Keratinocyte (primary cell): Measurements from ENCODE around the gene ZNF804B. TPM values are rescaled to one million over a fixed set of nuclear protein-coding genes. Genes with fewer than 3 reads are reported as not detected.

Experiments used
- DNase-seq: peaks from one replicate; pipeline ENCODE4 v3.0.0-alpha.2; 2011; ENCODE audit warnings: low read depth, missing footprints, low spot score
- FAIRE-seq: peaks from 2 replicates; lab custom pipeline; 2011; peaks lifted over from hg19 to GRCh38; lab: Jason Lieb, UNC
- H2AFZ ChIP-seq: 2 replicates; pipeline ENCODE4 v1.6.0; 2012; ENCODE audit warnings: low read length, control low read depth, inconsistent platforms; ENCODE audit not compliant: control insufficient read depth
- H3K27ac ChIP-seq: 2 replicates; pipeline ENCODE4 v1.5.1; 2011; ENCODE audit warnings: low read length; ENCODE audit not compliant: control insufficient read depth, insufficient read depth
- H3K27me3 ChIP-seq: 3 replicates; pipeline ENCODE4 v1.6.0; 2011; ENCODE audit warnings: low read length; ENCODE audit not compliant: control insufficient read depth, insufficient read depth; ENCODE audit errors: extremely low read depth
- H3K36me3 ChIP-seq, 2 experiments: 2 replicates in 1 of 2; 3 replicates in 1 of 2; pipeline ENCODE4 v1.5.1; 2011; ENCODE audit warnings: low read length in 2 of 2, mild to moderate bottlenecking in 1 of 2; ENCODE audit not compliant: control insufficient read depth in 2 of 2, insufficient read depth in 2 of 2; ENCODE audit errors: extremely low read depth in 1 of 2
- H3K4me1 ChIP-seq: 3 replicates; pipeline ENCODE4 v1.5.1; 2011; ENCODE audit warnings: low read length; ENCODE audit not compliant: control insufficient read depth, insufficient read depth; ENCODE audit errors: extremely low read depth
- H3K4me2 ChIP-seq: 3 replicates; pipeline ENCODE4 v1.6.0; 2011; ENCODE audit warnings: low read depth, low read length; ENCODE audit not compliant: control insufficient read depth, insufficient read depth; ENCODE audit errors: extremely low read depth
- H3K4me3 ChIP-seq, 3 experiments: fragments of 200-600 bp in 1 of 3; sonication (generic) in 1 of 3; 2 replicates in 2 of 3; 3 replicates in 1 of 3; pipeline ENCODE4 v1.5.1; 2011 to 2016; ENCODE audit warnings: low read length in 3 of 3, mild to moderate bottlenecking in 3 of 3, control low read depth in 2 of 3, inconsistent platforms in 1 of 3, low read depth in 1 of 3, mixed read lengths in 1 of 3, mixed run types in 1 of 3, moderate library complexity in 1 of 3; ENCODE audit not compliant: control insufficient read depth in 2 of 3, insufficient read depth in 2 of 3; ENCODE audit errors: extremely low read depth in 1 of 3
- H3K79me2 ChIP-seq: 2 replicates; pipeline ENCODE4 v1.6.0; 2012; ENCODE audit warnings: low read length; ENCODE audit not compliant: control insufficient read depth, insufficient read depth
- H3K9ac ChIP-seq: 3 replicates; pipeline ENCODE4 v1.6.0; 2011; ENCODE audit warnings: low read length; ENCODE audit not compliant: control insufficient read depth, insufficient read depth; ENCODE audit errors: extremely low read depth
- H3K9me1 ChIP-seq: 3 replicates; pipeline ENCODE4 v1.6.0; 2011; ENCODE audit warnings: low read length; ENCODE audit not compliant: control insufficient read depth, insufficient read depth; ENCODE audit errors: extremely low read depth
- H3K9me3 ChIP-seq: 2 replicates; pipeline ENCODE4 v1.5.1; 2012; ENCODE audit warnings: low read depth, low read length; ENCODE audit not compliant: control insufficient read depth
- H4K20me1 ChIP-seq: 3 replicates; pipeline ENCODE4 v1.6.0; 2011; ENCODE audit warnings: low read length; ENCODE audit not compliant: control insufficient read depth, insufficient read depth; ENCODE audit errors: extremely low read depth
- EZH2 ChIP-seq: IDR thresholded peaks from one replicate; pipeline ENCODE4 v1.6.1; 2012; ENCODE audit warnings: inconsistent platforms, mild to moderate bottlenecking, low read length, moderate library complexity
- dilution Hi-C: fragments of 300-500 bp; cut with MboI; formaldehyde crosslinking; loops from one replicate; pipeline ENCODE4 v1.7.0; 2020; ENCODE audit warnings: low sequenced_read_pairs; ENCODE audit not compliant: extremely low pct_ligation_motif_present
- polyA plus RNA-seq, 5 experiments: library from polyadenylated mRNA; depleted of rRNA in 3 of 5; stranded (reverse) in 3 of 5; stranded (forward) in 1 of 5; unstranded in 1 of 5; fragments of >200 nt; gene quantifications; 1 replicate in 1 of 5; 2 replicates in 3 of 5; 3 replicates in 1 of 5; pipeline versions ENCODE4 v1.2.1 to v1.2.3, GENCODE V29; 2011 to 2012; ENCODE audit warnings: missing spikeins in 2 of 5, low read depth in 1 of 5, low replicate concordance in 1 of 5
- TF ChIP-seq, protein P1 (sequence below), 3 experiments: IDR thresholded peaks in 1 of 3; conservative IDR thresholded peaks in 1 of 3; optimal IDR thresholded peaks in 1 of 3; 2 replicates in 2 of 3; 3 replicates in 1 of 3; pipeline versions ENCODE3 to v1.5.1; 2011; ENCODE audit warnings: low read length in 3 of 3, mild to moderate bottlenecking in 3 of 3, moderate library complexity in 2 of 3, control low read depth in 1 of 3, inconsistent platforms in 1 of 3; ENCODE audit not compliant: insufficient read depth in 2 of 3; ENCODE audit errors: extremely low read depth in 1 of 3

Gene ZNF804B
- polyA plus RNA-seq, 1 donor (not counting 4 experiments of a cell fraction or from before 2014, with no cell fraction given), result not detected

DNA sequence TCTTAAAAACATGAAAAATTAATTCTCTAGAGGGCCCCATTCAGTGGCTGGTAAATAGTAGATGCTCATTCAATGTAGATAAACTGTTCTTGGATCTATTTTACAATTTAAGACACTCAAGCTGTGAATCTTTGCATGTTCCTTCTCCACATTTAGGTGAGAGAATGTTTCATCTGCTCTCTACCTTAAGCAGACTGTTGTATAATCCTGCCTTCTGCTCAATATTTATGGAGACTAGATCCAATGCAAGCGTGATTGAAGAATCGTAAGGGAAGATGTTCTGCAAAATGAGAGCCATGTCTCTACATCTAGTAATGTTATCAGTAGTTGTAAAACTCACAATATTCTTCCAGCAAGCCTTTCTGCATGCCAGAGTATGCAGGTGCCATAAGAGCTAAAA, 151.0 kb downstream of the ZNF804B start:
- Histone ChIP-seq H3K36me3 (no peaks in the 10 kb centered on the region), H4K20me1 (no peaks in the 10 kb centered on the region), H3K4me1 (no peaks in the 10 kb centered on the region), H3K9me1 (no peaks in the 10 kb centered on the region), H3K79me2 (no peaks in the 10 kb centered on the region), H3K27ac (no peak overlapping the region), H3K9ac (no peak overlapping the region), H3K9me3 (no peaks in the 10 kb centered on the region), H3K27me3 (no peaks in the 10 kb centered on the region), H3K4me2 (no peak overlapping the region), H2AFZ (no peak overlapping the region), H3K4me3 (no peak overlapping the region)
- no peak for DNase-seq
- no peak for FAIRE-seq
- dilution Hi-C loops, result no loop called here
- TF ChIP-seq, protein P1, sequence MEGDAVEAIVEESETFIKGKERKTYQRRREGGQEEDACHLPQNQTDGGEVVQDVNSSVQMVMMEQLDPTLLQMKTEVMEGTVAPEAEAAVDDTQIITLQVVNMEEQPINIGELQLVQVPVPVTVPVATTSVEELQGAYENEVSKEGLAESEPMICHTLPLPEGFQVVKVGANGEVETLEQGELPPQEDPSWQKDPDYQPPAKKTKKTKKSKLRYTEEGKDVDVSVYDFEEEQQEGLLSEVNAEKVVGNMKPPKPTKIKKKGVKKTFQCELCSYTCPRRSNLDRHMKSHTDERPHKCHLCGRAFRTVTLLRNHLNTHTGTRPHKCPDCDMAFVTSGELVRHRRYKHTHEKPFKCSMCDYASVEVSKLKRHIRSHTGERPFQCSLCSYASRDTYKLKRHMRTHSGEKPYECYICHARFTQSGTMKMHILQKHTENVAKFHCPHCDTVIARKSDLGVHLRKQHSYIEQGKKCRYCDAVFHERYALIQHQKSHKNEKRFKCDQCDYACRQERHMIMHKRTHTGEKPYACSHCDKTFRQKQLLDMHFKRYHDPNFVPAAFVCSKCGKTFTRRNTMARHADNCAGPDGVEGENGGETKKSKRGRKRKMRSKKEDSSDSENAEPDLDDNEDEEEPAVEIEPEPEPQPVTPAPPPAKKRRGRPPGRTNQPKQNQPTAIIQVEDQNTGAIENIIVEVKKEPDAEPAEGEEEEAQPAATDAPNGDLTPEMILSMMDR (optimal IDR thresholded peaks at IDR 0.05 in 1 of 3, IDR thresholded peaks at IDR 0.05 in 1 of 3, conservative IDR thresholded peaks at IDR 0.05 in 1 of 3; ENCODE audit: extremely low read depth in 1 of 3, insufficient read depth in 2 of 3, low read length in 3 of 3), result no peak
- no peak for TF ChIP-seq EZH2

DNA sequence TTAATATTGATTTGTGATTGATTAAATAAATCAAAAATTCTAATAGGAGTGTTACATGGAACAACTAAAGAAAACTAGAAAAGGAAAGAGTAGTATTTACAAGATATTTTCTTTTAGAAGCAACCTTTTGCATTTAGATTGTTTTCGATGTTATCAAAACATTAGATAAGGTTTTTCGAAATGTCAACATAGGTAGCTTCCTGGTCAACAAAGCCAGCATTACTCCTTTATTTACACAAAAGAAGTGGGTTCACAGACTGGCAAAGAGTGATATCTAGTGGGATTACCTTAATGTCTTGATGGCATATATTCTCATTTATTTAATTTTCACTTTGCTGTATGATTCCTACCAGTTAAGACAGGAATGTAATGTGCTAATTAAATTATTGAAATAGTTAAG, 153.4 kb downstream of the ZNF804B start:
- Histone ChIP-seq H3K4me2 (no peak overlapping the region), H3K9me3 (no peaks in the 10 kb centered on the region), H3K9me1 (no peaks in the 10 kb centered on the region), H3K79me2 (no peaks in the 10 kb centered on the region), H3K36me3 (no peaks in the 10 kb centered on the region), H3K27ac (no peak overlapping the region), H4K20me1 (no peaks in the 10 kb centered on the region), H2AFZ (no peak overlapping the region), H3K4me3 (no peak overlapping the region), H3K4me1 (no peaks in the 10 kb centered on the region), H3K9ac (no peak overlapping the region), H3K27me3 (no peaks in the 10 kb centered on the region)
- FAIRE-seq, result no peak
- dilution Hi-C loops, result no loop called here
- no peak for DNase-seq
- TF ChIP-seq, protein P1 (optimal IDR thresholded peaks at IDR 0.05 in 1 of 3, IDR thresholded peaks at IDR 0.05 in 1 of 3, conservative IDR thresholded peaks at IDR 0.05 in 1 of 3; ENCODE audit: extremely low read depth in 1 of 3, insufficient read depth in 2 of 3, low read length in 3 of 3), result no peak
- TF ChIP-seq EZH2, result no peak
